Smooth muscle cell (in vitro differentiated cells): ENCODE results near the gene PRSS50. TPM values are rescaled to one million over a fixed set of nuclear protein-coding genes. Genes with fewer than 3 reads are reported as not detected.

Source experiments
- DNase-seq: peaks from one replicate; lab custom pipeline; 2025; ENCODE audit not compliant: unreplicated experiment; lab: John Stamatoyannopoulos, UW
- H2AFZ ChIP-seq: fragments of 200-600 bp; sonication (generic); 2 replicates; pipeline ENCODE4 v1.6.0; 2016; ENCODE audit warnings: antibody characterized with exemption, low read depth, mild to moderate bottlenecking
- H3F3A ChIP-seq: fragments of 200-600 bp; sonication (generic); 2 replicates; pipeline ENCODE4 v1.6.0; 2017; ENCODE audit warnings: antibody characterized with exemption, low read depth
- H3K27ac ChIP-seq: fragments of 200-600 bp; sonication (generic); 2 replicates; pipeline ENCODE4 v1.5.1; 2016; ENCODE audit warnings: low read depth, mild to moderate bottlenecking
- H3K27me3 ChIP-seq: fragments of 200-600 bp; sonication (generic); 2 replicates; pipeline ENCODE4 v1.6.1; 2016; ENCODE audit warnings: low read depth, mild to moderate bottlenecking
- H3K36me3 ChIP-seq: fragments of 200-600 bp; sonication (generic); 2 replicates; pipeline ENCODE4 v1.5.1; 2016; ENCODE audit warnings: low read depth
- H3K4me1 ChIP-seq: fragments of 200-600 bp; sonication (generic); 2 replicates; pipeline ENCODE4 v1.5.1; 2016; ENCODE audit warnings: low read depth
- H3K4me2 ChIP-seq: fragments of 200-600 bp; sonication (generic); 2 replicates; pipeline ENCODE4 v1.6.0; 2016; ENCODE audit warnings: mild to moderate bottlenecking
- H3K4me3 ChIP-seq: fragments of 200-600 bp; sonication (generic); 2 replicates; pipeline ENCODE4 v1.5.1; 2016; ENCODE audit warnings: mild to moderate bottlenecking
- H3K79me2 ChIP-seq: fragments of 200-600 bp; sonication (generic); 2 replicates; pipeline ENCODE4 v1.6.0; 2016; ENCODE audit warnings: low read depth, mild to moderate bottlenecking
- H3K9ac ChIP-seq: fragments of 200-600 bp; sonication (generic); 2 replicates; pipeline ENCODE4 v1.6.0; 2016; ENCODE audit warnings: low read depth
- H3K9me3 ChIP-seq: fragments of 200-600 bp; sonication (generic); replicated peaks from 2 replicates; pipeline ENCODE4 v1.5.1; 2016; ENCODE audit warnings: low read depth
- H4K20me1 ChIP-seq: fragments of 200-600 bp; sonication (generic); 2 replicates; pipeline ENCODE4 v1.6.0; 2016; ENCODE audit warnings: low read depth
- CTCF ChIP-seq: fragments of 200-600 bp; sonication (generic); IDR thresholded peaks from 2 replicates; pipeline ENCODE4 v1.5.1; 2017; ENCODE audit warnings: borderline replicate concordance, mild to moderate bottlenecking, antibody characterized with exemption; ENCODE audit not compliant: insufficient read depth, poor library complexity, severe bottlenecking
- WGBS: methylation state at CpG from one replicate; pipeline ENCODE4 v1.1.7; 2016; ENCODE audit warnings: low lambda C conversion rate; 5-methylcytosine and 5-hydroxymethylcytosine counted together
- polyA plus RNA-seq: library from polyadenylated mRNA; unstranded; fragments of >200 nt; fragmentation: Nextera tagmentation; extraction: Ambion mirVana; gene quantifications from 2 replicates; pipeline ENCODE4 v1.2.1, GENCODE V29; 2016
- total RNA-seq: library from RNA; depleted of rRNA; stranded (reverse); fragments of >200 nt; gene quantifications from 2 replicates; pipeline ENCODE4 v1.2.3, GENCODE V29; 2014

Gene PRSS50
- total and polyA plus RNA-seq, 2 experiments from 2014 or later: 0.54 to 0.73 TPM

- no peaks in the 10 kb centered on the region for H3K27me3 ChIP-seq
- H3K9me3 ChIP-seq: no peaks in the 10 kb centered on the region
- no peaks in the 10 kb centered on the region for H3K36me3 ChIP-seq
- no peak overlapping the region for H2AFZ ChIP-seq
- H3K4me1 ChIP-seq: no peaks in the 10 kb centered on the region
- no peak overlapping the region for H3K4me3 ChIP-seq
- no peak for DNase-seq
- WGBS: 86% methylated on average over 10 of the region's 10 CpGs
- no peak overlapping the region for H3K4me2 ChIP-seq
- no peak overlapping the region for H3K9ac ChIP-seq
- H3K27ac ChIP-seq: no peak overlapping the region
- no peaks in the 10 kb centered on the region for H3K79me2 ChIP-seq
- no peak for TF ChIP-seq CTCF
- no peaks in the 10 kb centered on the region for H4K20me1 ChIP-seq
- H3F3A ChIP-seq: no peaks in the 10 kb centered on the region
Measured at GRCh38 chr3:46673151-46674030, 44.3 kb downstream of the PRSS50 start.

- WGBS: 95% methylated on average over 6 of the region's 6 CpGs
- Histone ChIP-seq H3K9ac (no peak overlapping the region), H3K79me2 (no peaks in the 10 kb centered on the region), H3K4me3 (no peak overlapping the region), H3K9me3 (no peaks in the 10 kb centered on the region), H3K36me3 (no peaks in the 10 kb centered on the region), H3F3A (no peaks in the 10 kb centered on the region), H3K4me2 (no peak overlapping the region), H3K27ac (no peak overlapping the region), H3K27me3 (no peaks in the 10 kb centered on the region), H2AFZ (no peak overlapping the region), H4K20me1 (no peaks in the 10 kb centered on the region), H3K4me1 (no peaks in the 10 kb centered on the region)
- no peak for TF ChIP-seq CTCF
- no peak for DNase-seq
Measured at GRCh38 chr3:46672349-46672695, 45.3 kb downstream of the PRSS50 start.

- DNase-seq: no peak
- no peaks in the 10 kb centered on the region for H4K20me1 ChIP-seq
- no peaks in the 10 kb centered on the region for H3F3A ChIP-seq
- TF ChIP-seq CTCF: no peak
- no peaks in the 10 kb centered on the region for H3K27me3 ChIP-seq
- WGBS: 92% methylated on average over 21 of the region's 25 CpGs
- no peak overlapping the region for H3K4me3 ChIP-seq
- H3K27ac ChIP-seq: no peak overlapping the region
- H3K36me3 ChIP-seq: no peaks in the 10 kb centered on the region
- no peaks in the 10 kb centered on the region for H3K4me1 ChIP-seq
- no peak overlapping the region for H3K4me2 ChIP-seq
- H3K9me3 ChIP-seq: no peaks in the 10 kb centered on the region
- no peak overlapping the region for H3K9ac ChIP-seq
- no peaks in the 10 kb centered on the region for H3K79me2 ChIP-seq
- H2AFZ ChIP-seq: no peak overlapping the region
Measured at GRCh38 chr3:46671541-46672348, 45.9 kb downstream of the PRSS50 start.
